GM06990 (cell line): Measurements from ENCODE around the gene RPP14.

ENCODE experiments used
- DNase-seq: peaks from one replicate; pipeline ENCODE4 v3.0.0-alpha.2; 2011; ENCODE audit not compliant: insufficient read length; ENCODE audit errors: extremely low read depth
- H3K27me3 ChIP-seq: replicated peaks from 2 replicates; pipeline ENCODE4 v1.6.0; 2011; ENCODE audit warnings: low read length; ENCODE audit not compliant: control insufficient read depth, insufficient read depth
- H3K36me3 ChIP-seq: 2 replicates; pipeline ENCODE4 v1.5.1; 2011; ENCODE audit warnings: low read length; ENCODE audit not compliant: control insufficient read depth, insufficient read depth
- H3K4me3 ChIP-seq: replicated peaks from 2 replicates; pipeline ENCODE4 v1.5.1; 2011; ENCODE audit warnings: low read depth, mild to moderate bottlenecking, control low read depth, low read length
- CTCF ChIP-seq: IDR thresholded peaks from 2 replicates; pipeline ENCODE4 v1.5.1; 2011; ENCODE audit warnings: low read length, control low read depth, mild to moderate bottlenecking, inconsistent platforms; ENCODE audit not compliant: insufficient read depth, poor library complexity, severe bottlenecking

RPP14 gene

GRCh38 chr3:58296269-58296668 lies 9.8 kb upstream of the RPP14 start:
- no peak for TF ChIP-seq CTCF
- DNase-seq = no peak
- H3K4me3 ChIP-seq = no peak overlapping the region
- H3K27me3 ChIP-seq = no peaks in the 10 kb centered on the region
- peaks cover 2% of the 10 kb centered on the region; the same call in 1 of the 2 replicates for H3K36me3 ChIP-seq

- H3K36me3 ChIP-seq = peaks cover 2% of the 10 kb centered on the region; the same call in 1 of the 2 replicates
- H3K4me3 ChIP-seq = no peak overlapping the region
- no peak for DNase-seq
- no peak for TF ChIP-seq CTCF
- no peaks in the 10 kb centered on the region for H3K27me3 ChIP-seq
These were observed 9.2 kb upstream of the RPP14 start for GRCh38 chr3:58296843-58297242.

GRCh38 chr3:58298190-58298589 lies 7.9 kb upstream of the RPP14 start:
- DNase-seq = no peak
- peaks cover 2% of the 10 kb centered on the region; the same call in 1 of the 2 replicates for H3K36me3 ChIP-seq
- H3K4me3 ChIP-seq = no peak overlapping the region
- H3K27me3 ChIP-seq = no peaks in the 10 kb centered on the region
- no peak for TF ChIP-seq CTCF

GRCh38 chr3:58299075-58299474 lies 7.0 kb upstream of the RPP14 start:
- no peak for TF ChIP-seq CTCF
- Histone ChIP-seq H3K36me3 (no peaks in the 10 kb centered on the region), H3K27me3 (no peaks in the 10 kb centered on the region), H3K4me3 (no peak overlapping the region)
- no peak for DNase-seq

GRCh38 chr3:58299839-58300516 lies 6.1 kb upstream of the RPP14 start:
- H3K27me3 ChIP-seq = no peaks in the 10 kb centered on the region
- no peak overlapping the region for H3K4me3 ChIP-seq
- no peaks in the 10 kb centered on the region for H3K36me3 ChIP-seq
- TF ChIP-seq CTCF = peak; percentile 36
- DNase-seq = no peak
